Parathyroid adenoma (tissue), 2 donors: ENCODE results near the gene PKNOX2.

Experiments
- H2AFZ ChIP-seq: fragments of 300-600 bp; sonication (generic); one replicate; pipeline ENCODE4 v1.7.0; 2017; ENCODE audit warnings: antibody characterized with exemption, mild to moderate bottlenecking
- H3K27ac ChIP-seq: fragments of 300-600 bp; sonication (generic); one replicate; pipeline ENCODE4 v1.7.0; 2017
- H3K27me3 ChIP-seq: fragments of 300-600 bp; sonication (generic); one replicate; pipeline ENCODE4 v1.7.0; 2017; ENCODE audit warnings: low read length; ENCODE audit not compliant: control insufficient read depth, insufficient read depth
- H3K36me3 ChIP-seq: fragments of 300-600 bp; sonication (generic); one replicate; pipeline ENCODE4 v1.7.0; 2017; ENCODE audit warnings: low read length; ENCODE audit not compliant: control insufficient read depth, insufficient read depth
- H3K4me1 ChIP-seq: fragments of 300-600 bp; sonication (generic); one replicate; pipeline ENCODE4 v1.7.0; 2017; ENCODE audit warnings: control low read depth
- H3K4me2 ChIP-seq: fragments of 300-600 bp; sonication (generic); one replicate; pipeline ENCODE4 v1.7.0; 2017; ENCODE audit warnings: low read length
- H3K4me3 ChIP-seq: fragments of 300-600 bp; sonication (generic); one replicate; pipeline ENCODE4 v1.7.0; 2017; ENCODE audit warnings: low read depth, low read length
- H3K79me2 ChIP-seq: fragments of 300-600 bp; sonication (generic); one replicate; pipeline ENCODE4 v1.7.0; 2017; ENCODE audit warnings: control low read depth
- H3K9ac ChIP-seq: fragments of 300-600 bp; sonication (generic); one replicate; pipeline ENCODE4 v1.7.0; 2017; ENCODE audit warnings: mild to moderate bottlenecking
- H3K9me3 ChIP-seq: fragments of 300-600 bp; sonication (generic); one replicate; pipeline ENCODE4 v1.7.0; 2017; ENCODE audit warnings: low read length; ENCODE audit not compliant: control insufficient read depth
- TF ChIP-seq, protein P1 (sequence below): fragments of 300-600 bp; sonication (generic); IDR thresholded peaks from one replicate; pipeline ENCODE4 v1.7.0; 2017; ENCODE audit warnings: antibody characterized with exemption, mild to moderate bottlenecking
- donor health status: primary hyperparathyroidism.

Gene PKNOX2

DNA sequence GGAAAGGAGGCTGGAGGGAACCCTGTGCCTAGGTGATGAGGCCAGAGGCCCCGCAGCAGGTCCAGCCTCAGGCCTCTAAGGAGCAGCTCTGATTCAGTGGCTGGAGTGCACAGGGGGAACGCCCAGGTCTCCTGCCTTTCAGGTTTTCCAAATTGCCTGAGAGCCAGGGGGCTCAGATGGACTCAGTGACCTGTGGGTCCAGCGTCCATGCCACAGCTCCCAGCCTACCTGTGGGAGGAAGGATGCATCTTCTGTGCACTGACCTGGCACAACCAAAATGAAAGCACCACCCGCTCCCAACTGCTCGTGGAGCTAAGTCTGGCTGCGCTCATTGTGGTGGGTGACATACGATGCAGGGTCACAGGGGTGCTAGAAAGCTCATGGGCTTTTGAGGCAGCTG, 248.7 kb downstream of the PKNOX2 start:
- TF ChIP-seq, protein P1, sequence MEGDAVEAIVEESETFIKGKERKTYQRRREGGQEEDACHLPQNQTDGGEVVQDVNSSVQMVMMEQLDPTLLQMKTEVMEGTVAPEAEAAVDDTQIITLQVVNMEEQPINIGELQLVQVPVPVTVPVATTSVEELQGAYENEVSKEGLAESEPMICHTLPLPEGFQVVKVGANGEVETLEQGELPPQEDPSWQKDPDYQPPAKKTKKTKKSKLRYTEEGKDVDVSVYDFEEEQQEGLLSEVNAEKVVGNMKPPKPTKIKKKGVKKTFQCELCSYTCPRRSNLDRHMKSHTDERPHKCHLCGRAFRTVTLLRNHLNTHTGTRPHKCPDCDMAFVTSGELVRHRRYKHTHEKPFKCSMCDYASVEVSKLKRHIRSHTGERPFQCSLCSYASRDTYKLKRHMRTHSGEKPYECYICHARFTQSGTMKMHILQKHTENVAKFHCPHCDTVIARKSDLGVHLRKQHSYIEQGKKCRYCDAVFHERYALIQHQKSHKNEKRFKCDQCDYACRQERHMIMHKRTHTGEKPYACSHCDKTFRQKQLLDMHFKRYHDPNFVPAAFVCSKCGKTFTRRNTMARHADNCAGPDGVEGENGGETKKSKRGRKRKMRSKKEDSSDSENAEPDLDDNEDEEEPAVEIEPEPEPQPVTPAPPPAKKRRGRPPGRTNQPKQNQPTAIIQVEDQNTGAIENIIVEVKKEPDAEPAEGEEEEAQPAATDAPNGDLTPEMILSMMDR: no peak
- no peaks in the 10 kb centered on the region for H3K27me3 ChIP-seq
- no peaks in the 10 kb centered on the region for H3K9me3 ChIP-seq
- H3K4me2 ChIP-seq: no peak overlapping the region
- H3K4me1 ChIP-seq: no peaks in the 10 kb centered on the region
- H3K79me2 ChIP-seq: no peaks in the 10 kb centered on the region
- no peaks in the 10 kb centered on the region for H3K36me3 ChIP-seq
- H3K4me3 ChIP-seq: no peak overlapping the region
- no peak overlapping the region for H3K27ac ChIP-seq
- H2AFZ ChIP-seq: no peak overlapping the region
- H3K9ac ChIP-seq: no peak overlapping the region

DNA sequence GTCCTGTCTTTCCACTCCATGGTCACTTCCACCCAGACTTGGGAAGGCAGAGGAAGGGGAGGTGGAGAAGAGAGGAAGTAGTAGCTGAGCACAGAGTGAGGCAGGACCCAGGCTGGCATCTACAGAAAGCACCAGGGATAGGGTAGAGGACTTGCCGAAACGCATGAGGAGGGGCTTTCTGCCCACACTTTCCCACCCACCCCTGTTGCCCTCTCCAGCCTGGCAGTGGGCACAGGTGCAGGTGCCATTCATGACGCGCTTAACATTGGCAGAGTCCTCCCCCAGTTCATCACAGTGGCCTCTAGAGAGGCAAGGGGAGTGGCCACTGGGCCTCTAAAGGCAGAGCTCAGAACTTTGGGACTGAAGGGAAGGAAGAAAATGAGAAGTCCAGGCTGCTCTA, 249.6 kb downstream of the PKNOX2 start:
- Histone ChIP-seq H3K79me2 (no peaks in the 10 kb centered on the region), H3K27me3 (no peaks in the 10 kb centered on the region), H2AFZ (no peak overlapping the region), H3K36me3 (no peaks in the 10 kb centered on the region), H3K9ac (no peak overlapping the region), H3K4me3 (no peak overlapping the region), H3K4me1 (no peaks in the 10 kb centered on the region), H3K9me3 (no peaks in the 10 kb centered on the region), H3K27ac (no peak overlapping the region), H3K4me2 (no peak overlapping the region)
- TF ChIP-seq, protein P1: no peak

DNA sequence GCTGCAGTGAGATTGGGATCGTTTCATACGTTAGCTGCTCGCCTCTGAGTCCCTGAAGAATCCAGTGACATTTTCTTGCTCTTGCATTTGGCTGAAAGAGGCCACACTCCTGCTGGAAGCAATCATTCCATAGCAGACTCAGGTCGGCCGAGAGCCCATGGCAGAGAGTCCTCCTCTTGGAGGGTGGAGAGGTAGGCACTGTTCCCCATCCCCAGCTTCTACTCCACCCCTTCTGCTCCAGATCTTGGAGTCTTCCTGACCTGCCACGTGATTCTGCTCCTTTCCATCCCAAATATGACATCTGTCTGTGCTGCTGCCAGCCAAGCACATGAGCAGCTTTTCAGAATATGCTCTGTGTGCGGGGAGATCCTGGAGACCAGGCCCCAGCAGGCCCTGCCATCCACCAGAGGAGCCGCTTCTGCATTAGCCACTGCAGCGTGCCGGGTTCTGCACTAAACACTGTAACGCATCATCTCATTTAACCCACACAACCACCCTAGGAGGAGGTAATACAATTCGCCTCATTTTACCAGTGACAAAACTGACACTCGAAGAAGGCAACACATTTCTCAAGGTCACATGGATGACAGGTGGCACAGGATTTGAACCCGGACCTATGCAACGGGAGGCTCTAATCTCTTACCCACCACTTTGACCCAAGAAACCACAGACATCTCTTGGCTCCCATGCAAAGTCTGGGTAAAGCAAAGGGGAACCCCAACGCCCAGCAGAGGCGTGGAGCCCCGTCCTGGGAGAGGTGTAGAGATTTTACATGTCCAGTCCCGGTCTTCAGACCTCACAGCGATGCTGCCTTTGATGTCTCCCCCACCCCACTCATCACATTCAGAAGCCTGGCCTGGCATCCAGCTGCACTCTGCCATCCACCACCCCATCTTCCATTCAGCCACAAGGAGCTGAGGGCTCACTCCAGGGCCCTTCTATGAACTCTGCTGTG, 252.7 kb downstream of the PKNOX2 start:
- no peaks in the 10 kb centered on the region for H3K4me1 ChIP-seq
- H3K9ac ChIP-seq: no peak overlapping the region
- TF ChIP-seq, protein P1: no peak
- no peak overlapping the region for H3K27ac ChIP-seq
- H2AFZ ChIP-seq: no peak overlapping the region
- H3K27me3 ChIP-seq: no peaks in the 10 kb centered on the region
- H3K4me3 ChIP-seq: no peak overlapping the region
- H3K9me3 ChIP-seq: no peaks in the 10 kb centered on the region
- H3K36me3 ChIP-seq: no peaks in the 10 kb centered on the region
- no peaks in the 10 kb centered on the region for H3K79me2 ChIP-seq
- H3K4me2 ChIP-seq: no peak overlapping the region

DNA sequence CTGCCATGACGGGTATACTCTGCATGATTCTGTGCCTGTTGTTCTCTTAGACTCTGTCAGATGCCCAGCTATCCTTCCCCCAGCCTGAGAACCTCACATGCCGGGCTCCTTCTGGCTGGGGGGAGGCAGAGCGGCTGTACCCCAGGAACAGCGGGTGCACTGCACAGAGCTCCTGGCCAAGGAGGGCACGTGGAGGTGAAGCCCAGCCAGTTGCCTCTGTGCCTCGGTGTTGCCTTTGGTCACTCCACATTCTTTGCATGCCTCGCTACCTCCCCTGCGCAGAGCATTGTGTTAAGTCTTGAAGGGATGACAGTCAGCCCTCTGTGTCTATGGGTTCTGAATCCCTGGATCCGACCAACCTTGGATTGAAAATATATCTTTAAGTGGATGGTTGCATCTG, 253.8 kb downstream of the PKNOX2 start:
- Histone ChIP-seq H3K4me2 (no peak overlapping the region), H3K79me2 (no peaks in the 10 kb centered on the region), H3K36me3 (no peaks in the 10 kb centered on the region), H3K9me3 (no peaks in the 10 kb centered on the region), H3K27me3 (no peaks in the 10 kb centered on the region), H3K27ac (no peak overlapping the region), H3K4me1 (no peaks in the 10 kb centered on the region), H3K4me3 (no peak overlapping the region), H2AFZ (no peak overlapping the region), H3K9ac (no peak overlapping the region)
- TF ChIP-seq, protein P1: no peak

DNA sequence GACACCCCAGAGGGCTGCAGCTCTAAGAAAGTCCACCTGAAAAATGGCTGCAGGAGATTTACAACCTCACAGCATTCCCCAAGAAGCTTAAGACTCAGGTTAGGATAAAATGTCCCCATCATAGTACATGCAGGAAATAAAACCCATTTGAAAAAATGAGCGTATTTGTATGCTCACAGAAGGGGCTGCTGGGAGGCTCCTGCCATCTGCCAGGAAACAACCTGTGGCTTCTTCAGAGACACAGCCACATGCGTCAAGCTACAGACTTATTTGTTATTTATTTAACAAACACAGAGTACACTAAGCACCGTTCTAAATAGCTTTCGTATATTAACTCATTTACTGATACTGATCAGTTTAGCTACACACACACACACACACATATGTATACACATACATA, 258.1 kb downstream of the PKNOX2 start:
- TF ChIP-seq, protein P1: no peak
- no peak overlapping the region for H3K9ac ChIP-seq
- H3K9me3 ChIP-seq: no peaks in the 10 kb centered on the region
- no peaks in the 10 kb centered on the region for H3K36me3 ChIP-seq
- H3K4me3 ChIP-seq: no peak overlapping the region
- no peaks in the 10 kb centered on the region for H3K79me2 ChIP-seq
- H3K4me2 ChIP-seq: no peak overlapping the region
- H3K27ac ChIP-seq: no peak overlapping the region
- H3K27me3 ChIP-seq: no peaks in the 10 kb centered on the region
- no peaks in the 10 kb centered on the region for H3K4me1 ChIP-seq
- H2AFZ ChIP-seq: no peak overlapping the region
